HuH-7.5 (cell line): ENCODE results near the gene NINJ1.
"Not testable (repeated sequence)": the region's sequence is repeated elsewhere in the genome, so short reads cannot be mapped to it uniquely, and the experiment has no call there.

Experiments used
- DNase-seq: peaks from one replicate; pipeline ENCODE4 v3.0.0; 2011; ENCODE audit warnings: low spot score

The NINJ1 gene

GRCh38 chr9:93118863-93119702, 15.0 kb downstream of the NINJ1 start:
- no peak for DNase-seq

DNA sequence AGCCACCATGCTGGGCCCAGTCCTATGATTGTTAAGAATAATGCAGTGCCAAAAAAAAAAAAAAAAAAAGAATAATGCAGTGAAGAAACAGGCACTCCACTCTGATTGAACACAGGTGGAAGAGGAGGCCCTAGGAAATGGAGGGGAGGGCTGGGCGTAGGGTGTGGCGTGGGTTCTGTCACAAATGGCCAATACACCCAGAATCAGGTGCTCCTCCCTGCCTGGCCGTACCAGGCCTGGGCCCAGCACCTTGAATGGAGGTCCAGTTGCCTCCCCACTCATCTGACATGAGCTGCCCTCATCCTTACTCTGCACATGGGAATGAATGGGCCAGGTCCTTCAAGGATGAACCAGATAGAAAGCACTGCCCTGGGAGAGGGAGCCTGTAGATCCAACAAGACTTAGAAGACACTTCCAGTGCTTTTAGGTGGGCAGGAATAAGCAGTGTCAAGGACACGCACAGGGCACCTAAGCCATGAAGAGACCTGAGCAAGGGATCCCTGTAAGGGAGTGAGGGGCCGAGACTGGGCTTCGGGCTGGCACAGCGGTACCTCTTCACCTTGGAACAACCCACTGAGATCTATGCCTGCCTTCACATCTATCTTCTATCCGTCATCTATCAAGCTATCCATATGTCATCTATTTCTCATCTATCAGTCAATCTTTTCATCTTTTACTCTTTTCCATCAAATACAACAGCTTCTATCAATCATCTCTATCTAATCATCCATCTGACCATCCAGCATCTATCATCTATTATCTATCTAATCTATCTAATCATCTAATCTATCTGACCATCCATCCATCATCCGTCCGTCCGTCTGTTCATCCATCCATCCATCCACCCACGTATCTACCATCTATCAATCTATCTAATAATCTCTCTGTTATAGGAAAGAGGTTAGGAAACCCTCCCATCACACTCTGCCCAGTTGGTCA, 15.9 kb downstream of the NINJ1 start:
- DNase-seq, result no peak

GRCh38 chr9:93117521-93117920, 16.5 kb downstream of the NINJ1 start:
- not testable (repeated sequence) for DNase-seq

DNA sequence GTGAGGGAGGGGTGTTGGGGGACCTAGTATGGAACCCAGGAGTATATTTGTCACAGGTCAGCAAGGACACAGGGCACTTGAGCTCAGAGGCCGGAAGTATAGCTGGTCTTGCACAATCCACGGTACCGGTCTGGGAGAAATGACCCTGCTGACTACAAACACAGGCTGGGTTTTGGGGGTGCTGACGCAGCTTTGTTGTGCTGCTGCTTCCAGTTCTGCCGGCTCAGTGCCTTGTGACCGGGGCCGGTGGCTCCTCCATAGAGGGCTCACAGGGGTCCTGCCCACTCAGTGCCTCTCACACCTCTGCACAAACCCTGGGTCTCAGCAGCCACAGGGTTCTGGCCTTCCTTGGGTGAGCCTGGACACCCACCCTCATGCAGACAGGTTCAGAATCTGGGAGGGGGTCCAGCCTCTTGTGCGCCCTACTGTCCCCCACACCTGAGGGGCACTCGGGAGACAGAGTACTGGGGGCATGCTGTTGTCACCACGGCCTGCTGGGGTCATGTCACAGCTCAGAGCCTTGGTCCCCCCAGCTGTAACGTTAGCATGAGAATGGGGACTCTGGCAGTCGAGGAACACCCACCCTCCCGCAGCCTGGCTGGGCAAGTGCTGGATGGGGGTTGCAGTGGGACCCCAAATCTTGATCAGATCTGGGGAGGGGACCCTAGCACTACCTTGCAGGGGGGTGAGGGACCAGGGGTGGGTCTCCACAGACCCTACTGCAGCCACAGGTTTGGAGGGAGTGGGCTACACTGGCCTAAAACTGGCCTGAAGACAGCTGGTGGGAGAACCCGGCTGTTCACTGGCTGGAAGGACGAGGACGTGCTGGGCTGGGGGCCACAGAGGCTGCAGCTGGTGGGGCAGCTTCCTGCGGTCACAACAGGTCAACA, 17.7 kb downstream of the NINJ1 start:
- peak; percentile 79 for DNase-seq

GRCh38 chr9:93115486-93116071, 18.5 kb downstream of the NINJ1 start:
- DNase-seq, result no peak

- no peak for DNase-seq
Measured at GRCh38 chr9:93114984-93115335, 19.1 kb downstream of the NINJ1 start.

- DNase-seq, result no peak
Measured at GRCh38 chr9:93114169-93114983, 19.7 kb downstream of the NINJ1 start.

GRCh38 chr9:93112864-93113389, 21.1 kb downstream of the NINJ1 start:
- no peak for DNase-seq

DNA sequence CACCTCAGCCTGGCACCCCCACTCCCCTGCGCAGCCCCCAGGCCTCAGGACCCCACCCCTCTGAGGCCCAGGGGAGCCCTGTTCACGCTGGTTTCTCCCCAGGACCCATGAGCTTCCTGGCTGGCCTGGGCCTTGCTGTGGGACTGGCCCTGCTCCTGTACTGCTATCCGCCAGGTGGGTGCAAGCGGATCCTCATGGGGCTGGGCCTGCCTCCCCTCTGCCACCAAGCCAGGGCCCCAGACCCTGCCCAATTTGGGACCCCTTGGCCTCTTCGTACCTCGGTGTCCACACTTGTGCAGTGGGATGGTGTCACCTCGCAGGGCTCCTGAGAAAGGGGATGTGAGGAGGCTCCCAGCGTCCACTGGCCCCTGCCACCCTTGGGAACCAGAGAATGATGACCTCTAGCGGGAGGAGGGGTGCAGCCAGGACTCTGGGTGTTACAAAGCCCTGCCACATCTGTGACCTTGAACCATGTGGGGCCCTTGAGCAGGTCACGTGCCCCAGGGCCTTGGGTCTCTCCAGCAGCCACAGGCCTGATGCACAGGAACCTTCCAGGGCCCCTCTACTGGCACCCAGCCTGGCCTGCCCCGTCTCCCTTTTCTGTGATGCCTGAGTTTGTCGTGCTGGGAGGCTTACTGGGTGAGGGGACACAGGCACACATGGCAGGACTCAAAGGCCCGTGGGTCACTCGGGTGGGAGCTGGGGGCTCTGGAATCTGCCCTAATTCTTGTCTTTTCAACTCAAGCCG, 21.8 kb downstream of the NINJ1 start:
- no peak for DNase-seq

GRCh38 chr9:93111371-93112115, 22.5 kb downstream of the NINJ1 start:
- DNase-seq, result no peak

GRCh38 chr9:93111001-93111370, 23.1 kb downstream of the NINJ1 start:
- DNase-seq, result no peak

- DNase-seq, result no peak
Measured at GRCh38 chr9:93110311-93110855, 23.7 kb downstream of the NINJ1 start.

GRCh38 chr9:93108291-93109041, 25.6 kb downstream of the NINJ1 start:
- DNase-seq, result no peak

DNA sequence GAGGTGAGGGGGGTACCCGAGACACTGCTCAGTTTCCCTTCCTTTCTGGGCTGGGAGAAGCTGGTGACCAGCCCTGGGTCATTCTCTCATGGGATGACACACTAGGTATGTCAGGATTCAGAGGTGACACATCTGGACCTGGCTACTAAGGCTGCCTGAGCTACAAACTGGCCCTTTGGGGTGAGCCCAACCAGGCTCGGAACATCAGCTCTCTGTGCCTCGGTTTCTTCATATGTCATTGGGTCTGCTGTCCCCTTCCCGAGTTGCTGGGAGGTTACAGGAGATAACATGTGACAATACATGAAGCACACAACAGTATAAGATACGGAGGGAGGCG, 26.3 kb downstream of the NINJ1 start:
- no peak for DNase-seq

GRCh38 chr9:93107151-93107824, 26.8 kb downstream of the NINJ1 start:
- no peak for DNase-seq

GRCh38 chr9:93105620-93106019, 28.4 kb downstream of the NINJ1 start:
- DNase-seq, result no peak

DNA sequence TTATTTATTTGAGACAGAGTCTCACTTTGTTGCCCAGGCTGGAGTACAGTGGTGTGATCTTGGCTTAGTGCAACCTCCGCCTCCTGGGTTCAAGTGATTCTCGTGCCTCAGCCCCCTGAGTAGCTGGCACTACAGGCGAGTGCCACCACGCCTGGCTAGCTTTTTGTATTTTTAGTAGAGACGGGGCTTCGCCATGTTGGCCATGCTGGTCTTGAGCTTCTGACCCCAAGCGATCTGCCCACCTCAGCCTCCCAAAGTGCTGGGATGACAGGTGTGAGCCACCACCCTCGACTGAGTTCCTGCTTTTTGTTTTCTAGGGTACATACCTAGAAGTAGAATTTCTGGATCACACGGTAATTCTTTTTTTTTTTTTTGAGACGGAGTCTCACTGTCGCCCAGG, 33.0 kb downstream of the NINJ1 start:
- not testable (repeated sequence) for DNase-seq

- DNase-seq, result no peak
Measured at GRCh38 chr9:93100276-93100636, 33.8 kb downstream of the NINJ1 start.
